GM23338 (cell line): ENCODE results near the gene BCAS3. TPM values are rescaled to one million over a fixed set of nuclear protein-coding genes. Genes with fewer than 3 reads are reported as not detected.

Experiments
- CREB1 ChIP-seq: fragments of 250-450 bp; sonication (Bioruptor Pico); IDR thresholded peaks from 2 replicates; pipeline ENCODE4 v1.5.0; 2020; ENCODE audit warnings: low read depth, mild to moderate bottlenecking, moderate library complexity
- CTCF ChIP-seq, 2 experiments: fragments of 200-600 bp in 1 of 2; sonication (generic) in 1 of 2; conservative IDR thresholded peaks; 2 replicates each; pipeline versions ENCODE4 v1.5.1 to v1.6.1; 2016 to 2017; ENCODE audit warnings: antibody characterized with exemption in 2 of 2, low read depth in 2 of 2, mild to moderate bottlenecking in 2 of 2, moderate library complexity in 1 of 2
- EZH2 ChIP-seq: fragments of 200-600 bp; sonication (generic); IDR thresholded peaks from one replicate; pipeline ENCODE4 v1.8.0; 2017; ENCODE audit warnings: antibody characterized with exemption, mild to moderate bottlenecking, low read depth; ENCODE audit not compliant: unreplicated experiment
- EZH2phosphoT487 ChIP-seq: fragments of 200-600 bp; sonication (generic); IDR thresholded peaks from one replicate; pipeline ENCODE4 v1.8.1; 2018; ENCODE audit warnings: antibody characterized with exemption; ENCODE audit not compliant: unreplicated experiment
- POLR2AphosphoS5 ChIP-seq: IDR thresholded peaks from 2 replicates; pipeline ENCODE4 v1.6.1; 2016; ENCODE audit warnings: antibody characterized with exemption, low read depth
- STAT1 ChIP-seq: IDR thresholded peaks from one replicate; pipeline ENCODE4 v1.6.1; 2016; ENCODE audit warnings: antibody characterized with exemption; ENCODE audit not compliant: unreplicated experiment
- ZNF462 ChIP-seq: fragments of 250-450 bp; sonication (Bioruptor Pico); IDR thresholded peaks from 2 replicates; pipeline ENCODE4 v1.5.0; 2020; ENCODE audit warnings: mild to moderate bottlenecking, moderate library complexity
- polyA plus RNA-seq: library from polyadenylated mRNA; unstranded; fragments of >200 nt; fragmentation: Nextera tagmentation; extraction: Ambion mirVana; gene quantifications from 2 replicates; pipeline ENCODE4 v1.2.1, GENCODE V29; 2016
- total RNA-seq: library from RNA; depleted of rRNA; stranded (reverse); fragments of >200 nt; shearing (Covaris generic); gene quantifications from 2 replicates; pipeline ENCODE4 v1.2.3, GENCODE V29; 2014

Gene BCAS3
- total and polyA plus RNA-seq, 2 experiments from 2014 or later, result 8.2 to 28.0 TPM

GRCh38 chr17:61338000-61338798 is 660.5 kb downstream of the BCAS3 start (continued):
- TF ChIP-seq ZNF462 (CRISPR knock-in tag) (no peak), POLR2AphosphoS5 (no peak), CREB1 (CRISPR knock-in tag) (no peak), STAT1 (no peak), EZH2 (no peak), CTCF (conservative IDR thresholded peaks at IDR 0.05; ENCODE audit: low read depth in 2 of 2) (no peak), EZH2phosphoT487 (no peak)
